MCF 10A (cell line): ENCODE measurements around the gene EPB41. TPM values are rescaled to one million over a fixed set of nuclear protein-coding genes. Genes with fewer than 3 reads are reported as not detected.

ENCODE experiments used
- BruUV-seq: library from RNA; stranded (reverse); fragments of 400-500 nt; replicated peaks from 2 replicates; lab custom pipeline; 2021; lab: Mats Ljungman, UMichigan
- CTCF ChIA-PET: fragments of 300-600 bp; sonication (Branson Sonifier 250); formaldehyde crosslinking; extraction: SDS; loops from one replicate; lab custom pipeline; 2021; ENCODE audit warnings: antibody characterized with exemption, inconsistent platforms; lab: Yijun Ruan, JAX
- POLR2A ChIA-PET: fragments of 300-600, 350-650 bp; sonication (Branson Sonifier 250); formaldehyde crosslinking; extraction: SDS; loops from one replicate; lab custom pipeline; 2020; ENCODE audit warnings: antibody characterized with exemption, inconsistent platforms; lab: Yijun Ruan, JAX
- DNase-seq: peaks from one replicate; pipeline ENCODE4 v3.0.0-alpha.2; 2018; ENCODE audit not compliant: unreplicated experiment
- H3K27ac Mint-ChIP-seq: one replicate; pipeline ENCODE4 v1.8.0; 2022; ENCODE audit warnings: mild to moderate bottlenecking, low read depth, mixed read lengths; ENCODE audit not compliant: unreplicated experiment
- H3K27me3 Mint-ChIP-seq: one replicate; pipeline ENCODE4 v1.8.0; 2022; ENCODE audit warnings: mixed read lengths; ENCODE audit not compliant: insufficient read depth, unreplicated experiment
- H3K36me3 Mint-ChIP-seq: one replicate; pipeline ENCODE4 v1.8.0; 2022; ENCODE audit warnings: mild to moderate bottlenecking, moderate library complexity, mixed read lengths; ENCODE audit not compliant: insufficient read depth, unreplicated experiment
- H3K4me1 Mint-ChIP-seq: one replicate; pipeline ENCODE4 v1.8.0; 2022; ENCODE audit warnings: mixed read lengths; ENCODE audit not compliant: insufficient read depth, unreplicated experiment
- H3K4me3 Mint-ChIP-seq: one replicate; pipeline ENCODE4 v1.8.0; 2022; ENCODE audit warnings: mild to moderate bottlenecking, moderate library complexity, mixed read lengths; ENCODE audit not compliant: unreplicated experiment
- H3K9me3 Mint-ChIP-seq: one replicate; pipeline ENCODE4 v1.8.0; 2022; ENCODE audit warnings: mixed read lengths; ENCODE audit not compliant: unreplicated experiment
- CTCF ChIP-seq: fragments of 200-600 bp; IDR thresholded peaks from one replicate; pipeline ENCODE4 v1.8.0; 2022; ENCODE audit warnings: antibody characterized with exemption, mild to moderate bottlenecking; ENCODE audit not compliant: unreplicated experiment
- intact Hi-C: fragments of 100-400 bp; cut with micrococcal nuclease; formaldehyde crosslinking; loops from 2 replicates; pipeline ENCODE4 v1.14.1; 2022
- total RNA-seq: library from RNA; stranded (reverse); gene quantifications from 2 replicates; pipeline ENCODE4 v1.2.3, GENCODE V29; 2022

Gene EPB41
- total RNA-seq, 1 experiment from 2014 or later, result 15.0 TPM

GRCh38 chr1:29002792-29003191, 88.4 kb downstream of the EPB41 start:
- H3K27me3 Mint-ChIP-seq, result no peaks in the 10 kb centered on the region
- no peak for TF ChIP-seq CTCF
- intact Hi-C loops, result no loop called here
- H3K4me3 Mint-ChIP-seq, result no peak overlapping the region
- no peak for DNase-seq
- H3K27ac Mint-ChIP-seq, result no peak overlapping the region
- no peaks in the 10 kb centered on the region for H3K9me3 Mint-ChIP-seq
- BruUV-seq, result no TSS peak
- peaks cover 7% of the 10 kb centered on the region for H3K36me3 Mint-ChIP-seq
- H3K4me1 Mint-ChIP-seq, result no peaks in the 10 kb centered on the region
- ChIA-PET POLR2A (interaction anchor here (0.7 kb wide), 1 partner anchor 25 kb away, joined by 3 read pairs; no protein-coding TSS in a partner anchor), CTCF (no interaction called here)

- Mint-ChIP-seq H3K36me3 (peaks cover 7% of the 10 kb centered on the region), H3K4me3 (no peak overlapping the region), H3K4me1 (no peaks in the 10 kb centered on the region), H3K27me3 (no peaks in the 10 kb centered on the region), H3K9me3 (no peaks in the 10 kb centered on the region), H3K27ac (no peak overlapping the region)
- no peak for TF ChIP-seq CTCF
- CTCF ChIA-PET, result no interaction called here
- intact Hi-C loops, result no loop called here
- POLR2A ChIA-PET, result no interaction called here
- DNase-seq, result no peak
- BruUV-seq, result no TSS peak
Measured at GRCh38 chr1:29004288-29004687, 89.9 kb downstream of the EPB41 start.

DNA sequence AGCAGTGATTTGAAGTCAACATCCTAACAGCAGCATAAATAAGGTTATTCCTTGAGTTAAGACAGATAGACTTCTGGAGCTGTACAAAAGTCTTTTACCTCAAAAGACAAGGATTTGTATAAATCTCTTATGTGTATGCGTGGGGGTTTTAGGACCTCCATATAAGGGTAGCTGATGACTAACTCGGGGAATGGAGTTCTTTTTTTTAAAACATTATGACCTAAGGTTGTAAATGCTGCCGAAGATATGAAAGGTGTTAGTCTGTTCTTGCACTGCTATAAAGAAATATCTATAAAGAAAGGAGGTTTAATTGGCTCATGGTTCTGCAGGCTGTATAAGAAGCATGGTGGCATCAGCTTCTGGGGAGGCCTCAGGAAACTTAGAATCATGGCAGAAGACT, 90.4 kb downstream of the EPB41 start:
- no peak for DNase-seq
- Mint-ChIP-seq H3K9me3 (no peaks in the 10 kb centered on the region), H3K4me3 (no peak overlapping the region), H3K36me3 (peaks cover 7% of the 10 kb centered on the region), H3K27ac (no peak overlapping the region), H3K27me3 (no peaks in the 10 kb centered on the region), H3K4me1 (no peaks in the 10 kb centered on the region)
- BruUV-seq, result no TSS peak
- intact Hi-C loops, result no loop called here
- no peak for TF ChIP-seq CTCF
- POLR2A ChIA-PET, result interaction anchor here (0.7 kb wide), 1 partner anchor 20 kb away, joined by 3 read pairs; no protein-coding TSS in a partner anchor
- CTCF ChIA-PET, result no interaction called here

- Mint-ChIP-seq H3K27me3 (no peaks in the 10 kb centered on the region), H3K27ac (no peak overlapping the region), H3K36me3 (peaks cover under 1% of the 10 kb centered on the region), H3K9me3 (no peaks in the 10 kb centered on the region), H3K4me3 (no peak overlapping the region), H3K4me1 (no peaks in the 10 kb centered on the region)
- ChIA-PET CTCF (interaction anchor here (0.7 kb wide), 1 partner anchor 17 kb away, joined by 3 read pairs; no protein-coding TSS in a partner anchor), POLR2A (interaction anchor here (0.6 kb wide), 1 partner anchor 114 kb away, joined by 3 read pairs; no protein-coding TSS in a partner anchor)
- DNase-seq, result no peak
- intact Hi-C loops, result no loop called here
- no TSS peak for BruUV-seq
- TF ChIP-seq CTCF, result no peak
Measured at GRCh38 chr1:29011775-29012174, 97.4 kb downstream of the EPB41 start.
